Heart left ventricle (tissue), 16 donors: ENCODE results near the gene MT3. TPM values are rescaled to one million over a fixed set of nuclear protein-coding genes. Genes with fewer than 3 reads are reported as not detected.

Experiments
- ATAC-seq, 4 donors: fragments of 200-7000 bp; cut with Tn5 transposase; one replicate each; pipeline ENCODE4 v1.9.1; 2020 to 2022; ENCODE audit warnings: moderate library complexity in 4 of 4, mild to moderate bottlenecking in 3 of 4, moderate number of reproducible peaks in 1 of 4
- DNase-seq, 5 donors: peaks; one replicate each; pipeline ENCODE4 v3.0.0-alpha.2; 2020
- H3K27ac ChIP-seq, 12 donors: fragments of 200-600 bp; sonication (generic) in 4 of 12; one replicate each; pipeline versions ENCODE4 v1.5.0 to v1.8.0; 2016 to 2022; ENCODE audit warnings: mild to moderate bottlenecking in 2 of 12
- H3K27me3 ChIP-seq, 9 donors: fragments of 200-600 bp; sonication (generic) in 2 of 9; one replicate each; pipeline versions ENCODE4 v1.5.1 to v1.8.0; 2016 to 2022; ENCODE audit warnings: mild to moderate bottlenecking in 3 of 9
- H3K36me3 ChIP-seq, 9 donors: fragments of 200-600 bp; sonication (generic) in 2 of 9; one replicate each; pipeline versions ENCODE4 v1.5.0 to v1.8.0; 2018 to 2022; ENCODE audit warnings: mild to moderate bottlenecking in 2 of 9
- H3K4me1 ChIP-seq, 12 donors: fragments of 200-600 bp; sonication (generic) in 4 of 12; one replicate each; pipeline versions ENCODE4 v1.5.0 to v1.8.0; 2016 to 2022; ENCODE audit warnings: mild to moderate bottlenecking in 3 of 12
- H3K4me3 ChIP-seq, 12 donors: fragments of 200-600 bp; sonication (generic) in 4 of 12; one replicate each; pipeline versions ENCODE4 v1.5.0 to v1.8.0; 2017 to 2022; ENCODE audit warnings: mild to moderate bottlenecking in 9 of 12, moderate library complexity in 4 of 12
- H3K9me3 ChIP-seq, 12 donors: fragments of 200-600 bp; sonication (generic) in 4 of 12; one replicate each; pipeline versions ENCODE4 v1.5.0 to v1.8.0; 2016 to 2022; ENCODE audit warnings: mild to moderate bottlenecking in 1 of 12
- CTCF ChIP-seq, 12 donors: fragments of 200-600 bp; sonication (generic) in 4 of 12; IDR thresholded peaks; one replicate each; pipeline versions ENCODE4 v1.5.0 to v1.8.0; 2018 to 2022; ENCODE audit warnings: antibody characterized with exemption in 12 of 12, mild to moderate bottlenecking in 5 of 12
- POLR2A ChIP-seq, 2 donors: fragments of 450-650 bp; IDR thresholded peaks; one replicate each; pipeline ENCODE4 v1.6.1; 2017; ENCODE audit warnings: antibody characterized with exemption in 2 of 2, mild to moderate bottlenecking in 2 of 2, moderate library complexity in 2 of 2
- WGBS, 4 donors: extraction: QIAGEN DNeasy Blood & Tissue Kit in 2 of 4; methylation state at CpG; one replicate each; pipeline versions ENCODE4 v1.1.5 to v1.1.7; 2013 to 2018; 5-methylcytosine and 5-hydroxymethylcytosine counted together
- intact Hi-C, 10 donors: fragments of 100-400 bp; cut with DNase I; formaldehyde crosslinking; loops; one replicate each; pipeline versions ENCODE4 v1.11.1 to v1.14.2; 2022
- polyA plus RNA-seq, 2 donors: library from polyadenylated mRNA; stranded (reverse); fragments of 200-250 nt; gene quantifications; one replicate each; pipeline ENCODE4 v1.2.3, GENCODE V29; 2013
- total RNA-seq, 9 donors: library from RNA; depleted of rRNA in 2 of 9; stranded (reverse); fragments of >200 nt in 2 of 9; fragmentation: NEBNext Ultra II Directional in 3 of 9; extraction: Animal tissue kit (Norgen Biotek cat#: 25700) in 3 of 9; gene quantifications; one replicate each; pipeline versions ENCODE4 v1.1.0 to v1.2.4, GENCODE V29; 2016 to 2023
- donor health status: ischemic (EF 13 %, LVEDD 7.1; RV severe dilation, severe dysfunction).
- donor health status: healthy with polysubstance abuse.
- donor health status: DM: no; HTN: yes; CAD: no.
- donor health status: DM: no; HTN: no; CAD: no.
- donor health status: ischemic (EF 25% LVEDD 6.9; RV normal size, moderate dysfunction).
- donor health status: ischemic (EF 25% LVEDD 5.7; RV mildly dilated, moderate dysfunction).
- donor health status: healthy.
- donor health status: DM: yes; HTN: yes; CAD: no.
- donor health status: ischemic (EF 35%, LVEDD 5.7; RV mildly dilated, moderate dysfunction).
- donor health status: nonischemic (EF 11% LVEDD 7.7; RV severe dilation, severe dysfunction).
- donor health status: DM: yes; HTN: yes; CAD: no.
- donor health status: PGD.
- donor health status: ischemic (EF 29% LVEDD 5.4; RV normal size, mild dysfunction).
- donor health status: nonischemic (EF 23%, LVEDD 6.1; RV moderate dilation, normal function).

Gene MT3
- total and polyA plus RNA-seq, 11 donors, result 1.3 to 20.0 (median 3.7) TPM; not detected in 1

- H3K9me3 ChIP-seq, result no peaks in the 10 kb centered on the region
- H3K27ac ChIP-seq, result no peak within 1 kb of the TSS
- TF ChIP-seq CTCF (IDR thresholded peaks at IDR 0.05) (no peak), POLR2A (IDR thresholded peaks at IDR 0.05) (no peak)
- H3K4me3 ChIP-seq, result no peak within 1 kb of the TSS
- intact Hi-C loops, result no loop called here
- no peak for DNase-seq
- no peaks in the 10 kb centered on the region for H3K4me1 ChIP-seq
- ATAC-seq, result no peak
- 76 to 83% (median 81%) methylated on average over 7 to 12 of the region's 12 CpGs for WGBS, 4 donors
- no peaks in the 10 kb centered on the region for H3K36me3 ChIP-seq
- peaks cover 0 to 13% (median 0%) of the 10 kb centered on the region in 9 donors for H3K27me3 ChIP-seq
These were observed 24.4 kb upstream of the MT3 start, which contains the start of gene MT4 for GRCh38 chr16:56564793-56565477. Gene MT4, plus strand, starts transcription at chr16:56565073. Its CDS starts 56 bp downstream, at chr16:56565129.

DNA sequence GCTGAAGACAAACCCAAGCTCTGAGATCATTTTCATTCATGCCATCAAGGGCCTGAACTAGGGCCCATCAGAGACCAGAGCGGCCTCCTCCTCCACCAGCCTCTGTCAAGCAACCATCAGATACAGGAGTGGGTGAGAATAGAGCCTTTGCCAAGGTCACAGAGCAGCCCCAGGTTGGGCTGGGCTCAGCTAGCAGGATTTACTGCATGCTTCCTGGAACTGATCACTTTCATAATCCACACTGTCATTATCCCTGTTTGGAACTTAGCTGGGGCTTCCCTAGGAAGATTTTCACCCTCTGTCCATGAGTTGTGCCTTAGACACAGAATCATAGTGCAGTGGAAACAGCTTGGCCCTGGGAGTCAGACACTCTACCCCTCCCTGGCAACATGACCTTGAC, 19.4 kb upstream of the MT3 start:
- TF ChIP-seq POLR2A (IDR thresholded peaks at IDR 0.05) (no peak), CTCF (IDR thresholded peaks at IDR 0.05) (no peak)
- Histone ChIP-seq H3K27ac (no peak overlapping the region), H3K4me3 (no peak overlapping the region), H3K27me3 (peaks cover 0 to 12% (median 0%) of the 10 kb centered on the region in 9 donors), H3K9me3 (peaks cover 0 to 10% (median 0%) of the 10 kb centered on the region in 12 donors), H3K4me1 (no peaks in the 10 kb centered on the region), H3K36me3 (no peaks in the 10 kb centered on the region)
- intact Hi-C loops, result no loop called here
- 92 to 100% (median 97%) methylated on average over 1 of the region's 1 CpG for WGBS, 4 donors
- DNase-seq (no peak), ATAC-seq (no peak)

DNA sequence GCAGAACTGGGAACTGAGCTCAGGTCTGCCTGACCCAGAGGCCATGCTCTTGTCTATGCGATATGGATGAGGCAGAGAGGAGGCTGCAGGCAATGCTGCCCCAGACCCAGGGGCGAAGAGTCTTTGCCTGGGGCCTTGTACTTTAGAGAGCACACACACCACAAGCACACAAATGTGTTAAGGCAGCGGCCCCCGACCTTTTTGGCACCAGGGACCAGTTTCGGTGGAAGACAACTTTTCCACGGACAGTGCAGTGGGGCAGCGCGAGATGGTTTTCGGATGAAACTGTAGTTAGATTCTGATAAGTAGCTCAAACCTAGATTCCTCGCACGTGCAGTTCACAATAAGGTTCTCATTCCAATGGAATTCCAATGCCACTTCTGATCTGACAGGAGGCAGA, 17.8 kb upstream of the MT3 start:
- H3K4me1 ChIP-seq, result no peaks in the 10 kb centered on the region
- no peaks in the 10 kb centered on the region for H3K27me3 ChIP-seq
- no peak overlapping the region for H3K4me3 ChIP-seq
- TF ChIP-seq POLR2A (IDR thresholded peaks at IDR 0.05), result no peak
- TF ChIP-seq CTCF (IDR thresholded peaks at IDR 0.05), result no peak
- no peaks in the 10 kb centered on the region for H3K36me3 ChIP-seq
- peaks cover 0 to 10% (median 0%) of the 10 kb centered on the region in 12 donors for H3K9me3 ChIP-seq
- intact Hi-C loops, result no loop called here
- 69 to 81% (median 80%) methylated on average over 10 to 11 of the region's 11 CpGs for WGBS, 4 donors
- H3K27ac ChIP-seq, result no peak overlapping the region
- DNase-seq (no peak), ATAC-seq (no peak)

DNA sequence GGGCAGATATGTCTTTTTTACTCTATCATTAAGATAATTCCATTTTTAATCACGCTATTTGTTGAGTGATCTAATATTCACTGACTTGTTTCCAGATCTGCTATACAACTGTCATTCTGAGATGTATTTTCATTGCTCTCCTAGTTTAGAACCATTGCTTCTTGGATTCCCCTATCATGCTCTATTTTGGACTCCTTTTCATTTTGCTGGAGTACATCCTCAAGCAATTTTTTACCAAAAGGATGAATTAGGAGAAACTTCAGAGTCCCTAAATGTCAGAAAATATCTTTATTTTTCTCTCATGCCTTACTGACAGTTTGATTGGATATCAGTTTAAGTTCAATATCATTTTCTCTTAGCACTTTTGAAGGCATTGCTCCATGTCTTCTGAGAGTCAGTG, 14.7 kb upstream of the MT3 start:
- WGBS, 4 donors, result 55 to 83% (median 71%) methylated on average over 1 of the region's 1 CpG
- no peak for DNase-seq
- ATAC-seq, result no peak
- Histone ChIP-seq H3K36me3 (no peaks in the 10 kb centered on the region), H3K27ac (no peak overlapping the region), H3K9me3 (peaks cover 0 to 10% (median 0%) of the 10 kb centered on the region in 12 donors), H3K4me1 (no peaks in the 10 kb centered on the region), H3K27me3 (no peaks in the 10 kb centered on the region), H3K4me3 (no peak overlapping the region)
- intact Hi-C loops, result loop anchor here in 3 of 10 donors (5.0 kb wide), 1 partner anchor 128 kb away; no protein-coding TSS in a partner anchor
- no peak for TF ChIP-seq POLR2A (IDR thresholded peaks at IDR 0.05)
- TF ChIP-seq CTCF (IDR thresholded peaks at IDR 0.05), result no peak
